Immature natural killer cell (primary cell): ENCODE measurements around the gene ITGB6. TPM values are rescaled to one million over a fixed set of nuclear protein-coding genes. Genes with fewer than 3 reads are reported as not detected.

Source experiments
- DNase-seq, 3 donors: peaks; one replicate each; pipeline ENCODE4 v3.0.0; 2022; ENCODE audit warnings: mixed read lengths in 1 of 3
- H3K27ac Mint-ChIP-seq, 6 donors: one replicate each; pipeline ENCODE4 v1.8.0; 2020; ENCODE audit warnings: mixed read lengths in 6 of 6, mild to moderate bottlenecking in 5 of 6, inconsistent platforms in 4 of 6, moderate library complexity in 3 of 6
- H3K27me3 Mint-ChIP-seq, 3 donors: one replicate each; pipeline ENCODE4 v1.8.0; 2020 to 2021; ENCODE audit warnings: low read depth in 3 of 3, mild to moderate bottlenecking in 3 of 3, mixed read lengths in 3 of 3, moderate library complexity in 3 of 3, inconsistent platforms in 1 of 3
- H3K36me3 Mint-ChIP-seq, 3 donors: one replicate each; pipeline ENCODE4 v1.8.0; 2020; ENCODE audit warnings: mixed read lengths in 3 of 3, inconsistent platforms in 2 of 3, mild to moderate bottlenecking in 2 of 3
- H3K4me1 Mint-ChIP-seq, 2 donors: one replicate each; pipeline ENCODE4 v1.8.0; 2020; ENCODE audit warnings: inconsistent platforms in 2 of 2, mild to moderate bottlenecking in 2 of 2, mixed read lengths in 2 of 2, moderate library complexity in 1 of 2
- H3K4me3 Mint-ChIP-seq, 5 donors: one replicate each; pipeline ENCODE4 v1.8.0; 2020; ENCODE audit warnings: mild to moderate bottlenecking in 5 of 5, mixed read lengths in 5 of 5, inconsistent platforms in 3 of 5, moderate library complexity in 3 of 5
- H3K9me3 Mint-ChIP-seq, 6 donors: one replicate each; pipeline ENCODE4 v1.8.0; 2020; ENCODE audit warnings: mild to moderate bottlenecking in 6 of 6, mixed read lengths in 6 of 6, inconsistent platforms in 4 of 6, moderate library complexity in 3 of 6
- polyA plus RNA-seq, 3 donors: library from polyadenylated mRNA; unstranded; fragments of 300-500 nt; fragmentation: Illumina TruSeq; gene quantifications; one replicate each; pipeline ENCODE4 v1.2.3, GENCODE V29; 2021

ITGB6 gene
- polyA plus RNA-seq, 3 donors from 2014 or later = not detected

DNA sequence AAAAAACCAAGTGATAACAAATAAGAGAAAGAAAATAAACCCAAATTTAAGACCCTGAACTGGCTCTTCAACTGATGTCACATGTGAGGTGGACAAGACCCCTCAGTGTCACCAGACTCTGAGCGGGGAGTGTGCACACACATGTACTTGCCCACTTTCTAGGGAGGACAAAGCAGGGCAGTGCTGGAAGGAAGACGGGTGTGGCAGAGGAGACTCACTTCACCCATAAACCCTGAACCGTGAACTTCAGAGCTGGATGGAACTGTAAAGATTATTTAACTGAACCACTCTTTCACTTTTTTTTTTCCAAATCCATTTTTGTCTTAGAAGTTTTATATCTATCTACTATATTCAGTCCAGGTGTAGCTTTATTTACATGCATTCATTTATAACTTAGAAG, 149.9 kb downstream of the ITGB6 start:
- Mint-ChIP-seq H3K9me3 (no peaks in the 10 kb centered on the region), H3K27ac (no peak overlapping the region), H3K4me1 (no peaks in the 10 kb centered on the region), H3K27me3 (peaks cover 0 to 5% (median 1%) of the 10 kb centered on the region in 3 donors), H3K36me3 (no peaks in the 10 kb centered on the region), H3K4me3 (no peak overlapping the region)
- no peak for DNase-seq

Other genes starting within 250 kb of the ITGB6 start
- not detected for gene PLA2R1, start 137.7 kb downstream of the ITGB6 start, polyA plus RNA-seq